C4-2B (cell line): ENCODE measurements around the gene INSR.

Experiments
- ZFX ChIP-seq: fragments of 450-650 bp; IDR thresholded peaks from 2 replicates; pipeline ENCODE4 v1.6.1; 2017
- TF ChIP-seq, protein P1 (sequence below): fragments of 450-650 bp; conservative IDR thresholded peaks from 2 replicates; pipeline ENCODE4 v1.5.1; 2017; ENCODE audit warnings: mild to moderate bottlenecking

DNA sequence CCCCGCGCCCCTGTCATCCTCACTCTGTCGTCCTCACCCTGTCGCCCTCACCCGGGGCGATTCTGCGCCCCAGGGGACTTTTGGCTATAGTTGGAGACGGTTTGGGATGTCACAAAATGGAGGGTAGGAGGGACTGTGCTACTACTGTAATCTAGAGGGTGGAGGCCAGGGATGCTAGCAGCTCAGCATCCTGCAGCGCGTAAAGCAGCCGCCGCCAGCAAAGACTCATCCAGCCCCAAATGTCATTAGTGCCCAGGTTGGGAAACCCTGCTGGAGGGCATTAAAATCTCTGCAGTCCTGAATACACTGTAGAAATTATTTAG lies 224.3 kb downstream of the INSR start:
- TF ChIP-seq, protein P1, sequence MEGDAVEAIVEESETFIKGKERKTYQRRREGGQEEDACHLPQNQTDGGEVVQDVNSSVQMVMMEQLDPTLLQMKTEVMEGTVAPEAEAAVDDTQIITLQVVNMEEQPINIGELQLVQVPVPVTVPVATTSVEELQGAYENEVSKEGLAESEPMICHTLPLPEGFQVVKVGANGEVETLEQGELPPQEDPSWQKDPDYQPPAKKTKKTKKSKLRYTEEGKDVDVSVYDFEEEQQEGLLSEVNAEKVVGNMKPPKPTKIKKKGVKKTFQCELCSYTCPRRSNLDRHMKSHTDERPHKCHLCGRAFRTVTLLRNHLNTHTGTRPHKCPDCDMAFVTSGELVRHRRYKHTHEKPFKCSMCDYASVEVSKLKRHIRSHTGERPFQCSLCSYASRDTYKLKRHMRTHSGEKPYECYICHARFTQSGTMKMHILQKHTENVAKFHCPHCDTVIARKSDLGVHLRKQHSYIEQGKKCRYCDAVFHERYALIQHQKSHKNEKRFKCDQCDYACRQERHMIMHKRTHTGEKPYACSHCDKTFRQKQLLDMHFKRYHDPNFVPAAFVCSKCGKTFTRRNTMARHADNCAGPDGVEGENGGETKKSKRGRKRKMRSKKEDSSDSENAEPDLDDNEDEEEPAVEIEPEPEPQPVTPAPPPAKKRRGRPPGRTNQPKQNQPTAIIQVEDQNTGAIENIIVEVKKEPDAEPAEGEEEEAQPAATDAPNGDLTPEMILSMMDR, result no peak
- TF ChIP-seq ZFX, result peak; percentile 65
